T-cell (primary cell): ENCODE data around the gene SPX. TPM values are rescaled to one million over a fixed set of nuclear protein-coding genes. Genes with fewer than 3 reads are reported as not detected.
A peak's percentile ranks its signal among the peaks of the same experiment; 100 is the strongest.

ENCODE experiments used
- ATAC-seq, 4 experiments: fragments of 200-7000 bp in 3 of 4; fragments of 150-1000 bp in 1 of 4; cut with Tn5 transposase; replicated peaks in 1 of 4; 1 replicate in 3 of 4; 2 replicates in 1 of 4; pipeline ENCODE4 v1.10.0; 2021; ENCODE audit warnings: moderate library complexity in 3 of 4, mild to moderate bottlenecking in 2 of 4, moderate number of reproducible peaks in 1 of 4
- CTCF ChIA-PET, 2 donors: fragments of 300-600 bp; sonication (Branson Sonifier 250); formaldehyde crosslinking; loops; one replicate each; lab custom pipeline; 2022; ENCODE audit warnings: antibody characterized with exemption in 2 of 2; lab: Charles Lee
- POLR2A ChIA-PET, 2 donors: fragments of 300-600 bp; sonication (Branson Sonifier 250); formaldehyde crosslinking; loops; one replicate each; lab custom pipeline; 2022; ENCODE audit warnings: antibody characterized with exemption in 2 of 2; lab: Charles Lee
- DNase-seq, 35 experiments: peaks; one replicate each; pipeline versions ENCODE4 v3.0.0 to v3.0.0-alpha.2; 2013 to 2023
- H3K27ac ChIP-seq: one replicate; pipeline ENCODE4 v1.5.1; 2013; ENCODE audit warnings: low read length
- H3K27me3 ChIP-seq, 2 experiments: replicated peaks in 1 of 2; 1 replicate in 1 of 2; 2 replicates in 1 of 2; pipeline versions ENCODE4 v1.6.1 to v1.7.0; 2013; ENCODE audit warnings: low read length in 1 of 2, mixed read lengths in 1 of 2; ENCODE audit not compliant: control insufficient read depth in 2 of 2, insufficient read depth in 2 of 2; ENCODE audit errors: extremely low read depth in 1 of 2
- H3K36me3 ChIP-seq, 2 donors: 1 replicate in 1 of 2; 2 replicates in 1 of 2; pipeline versions ENCODE4 v1.6.1 to v1.7.0; 2013; ENCODE audit warnings: low read length in 1 of 2; ENCODE audit not compliant: control insufficient read depth in 2 of 2, insufficient read depth in 1 of 2; ENCODE audit errors: extremely low read depth in 1 of 2
- H3K4me1 ChIP-seq, 2 experiments: 1 replicate in 1 of 2; 2 replicates in 1 of 2; pipeline versions ENCODE4 v1.6.1 to v1.7.0; 2013; ENCODE audit warnings: low read length in 2 of 2, mixed read lengths in 1 of 2; ENCODE audit not compliant: insufficient read depth in 2 of 2, control insufficient read depth in 1 of 2; ENCODE audit errors: extremely low read depth in 1 of 2
- H3K4me3 ChIP-seq, 2 donors: 1 replicate in 1 of 2; 2 replicates in 1 of 2; pipeline versions ENCODE4 v1.5.1 to v1.7.0; 2013; ENCODE audit warnings: mild to moderate bottlenecking in 2 of 2, low read length in 1 of 2, moderate library complexity in 1 of 2; ENCODE audit not compliant: control insufficient read depth in 1 of 2; ENCODE audit errors: extremely low read depth in 1 of 2
- H3K9me3 ChIP-seq: 2 replicates; pipeline ENCODE4 v1.7.0; 2013
- H3K27ac Mint-ChIP-seq, 2 donors: one replicate each; pipeline ENCODE4 v1.8.0; 2020 to 2021; ENCODE audit warnings: mild to moderate bottlenecking in 2 of 2, mixed read lengths in 2 of 2
- H3K27me3 Mint-ChIP-seq, 2 donors: one replicate each; pipeline ENCODE4 v1.8.0; 2021 to 2022; ENCODE audit warnings: mixed read lengths in 2 of 2
- H3K36me3 Mint-ChIP-seq: one replicate; pipeline ENCODE4 v1.8.0; 2021; ENCODE audit warnings: mixed read lengths
- H3K4me1 Mint-ChIP-seq, 3 donors: one replicate each; pipeline ENCODE4 v1.8.0; 2020 to 2022; ENCODE audit warnings: mixed read lengths in 3 of 3, mild to moderate bottlenecking in 1 of 3
- H3K4me3 Mint-ChIP-seq, 3 donors: one replicate each; pipeline ENCODE4 v1.8.0; 2020 to 2022; ENCODE audit warnings: mild to moderate bottlenecking in 3 of 3, mixed read lengths in 3 of 3, moderate library complexity in 3 of 3
- H3K9me3 Mint-ChIP-seq, 3 donors: one replicate each; pipeline ENCODE4 v1.8.0; 2020 to 2022; ENCODE audit warnings: mixed read lengths in 3 of 3
- WGBS: methylation state at CpG from one replicate; pipeline ENCODE4 v1.1.5; 2013; ENCODE audit warnings: missing lambda C conversion rate; ENCODE audit not compliant: insufficient coverage; 5-methylcytosine and 5-hydroxymethylcytosine counted together
- total RNA-seq, 35 experiments: library from RNA in 6 of 35; stranded (reverse) in 6 of 35; fragments of 120-200 nt in 1 of 35; gene quantifications; one replicate each; pipeline versions ENCODE4 v1.2.1 to v1.2.4 and lab custom pipeline; 2013 to 2026

The SPX gene
- total RNA-seq, 5 donors from 2014 or later (not counting 1 experiment from before 2014, with no cell fraction given), result 0.26 to 0.46 (median 0.32) TPM; not detected in 1

DNA sequence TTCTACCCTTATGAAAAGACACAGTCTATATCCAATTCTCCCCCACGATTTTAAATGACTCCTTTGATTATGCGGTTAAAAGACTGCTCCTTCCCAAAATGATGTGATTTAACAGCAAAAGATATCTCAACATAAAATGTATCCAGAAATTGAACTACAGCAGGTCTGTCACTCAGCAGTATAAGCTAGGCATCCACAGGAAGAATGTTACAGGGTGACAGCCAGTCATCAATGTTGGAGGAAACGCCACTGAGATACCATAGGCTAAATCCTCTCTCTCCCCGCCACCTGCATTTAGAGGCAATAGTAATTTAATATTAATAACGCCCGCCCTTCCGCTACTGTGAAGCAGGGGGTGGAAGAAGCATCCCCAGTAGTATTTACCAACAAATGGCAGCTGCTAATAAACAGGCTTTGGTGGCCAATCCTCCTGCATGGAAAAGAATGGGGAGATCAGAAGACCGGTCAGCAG lies 25.3 kb upstream of the SPX start:
- peak in 4 of 35 experiments; percentile 0 to 3 (median 2) for DNase-seq
- Histone ChIP-seq H3K4me1 (peaks cover 22 to 33% of the 10 kb centered on the region in 2 experiments), H3K4me3 (peak overlapping the region; percentile 81 to 86), H3K27me3 (no peaks in the 10 kb centered on the region), H3K9me3 (no peaks in the 10 kb centered on the region), H3K36me3 (peaks cover under 1 to 34% of the 10 kb centered on the region in 2 donors), H3K27ac (peak overlapping the region; percentile 53)
- peak in 2 of 4 experiments; percentile 5 to 8 for ATAC-seq
- H3K4me1 Mint-ChIP-seq, result peaks cover 38 to 59% (median 38%) of the 10 kb centered on the region in 3 donors
- WGBS, result 0% methylated on average over 1 of the region's 8 CpGs
- ChIA-PET CTCF (no interaction called here), POLR2A (no interaction called here)
- H3K27ac Mint-ChIP-seq, result no peak overlapping the region
- H3K27me3 Mint-ChIP-seq, result no peaks in the 10 kb centered on the region
- H3K36me3 Mint-ChIP-seq, result peaks cover 34% of the 10 kb centered on the region
- no peak overlapping the region for H3K4me3 Mint-ChIP-seq
- no peaks in the 10 kb centered on the region for H3K9me3 Mint-ChIP-seq

DNA sequence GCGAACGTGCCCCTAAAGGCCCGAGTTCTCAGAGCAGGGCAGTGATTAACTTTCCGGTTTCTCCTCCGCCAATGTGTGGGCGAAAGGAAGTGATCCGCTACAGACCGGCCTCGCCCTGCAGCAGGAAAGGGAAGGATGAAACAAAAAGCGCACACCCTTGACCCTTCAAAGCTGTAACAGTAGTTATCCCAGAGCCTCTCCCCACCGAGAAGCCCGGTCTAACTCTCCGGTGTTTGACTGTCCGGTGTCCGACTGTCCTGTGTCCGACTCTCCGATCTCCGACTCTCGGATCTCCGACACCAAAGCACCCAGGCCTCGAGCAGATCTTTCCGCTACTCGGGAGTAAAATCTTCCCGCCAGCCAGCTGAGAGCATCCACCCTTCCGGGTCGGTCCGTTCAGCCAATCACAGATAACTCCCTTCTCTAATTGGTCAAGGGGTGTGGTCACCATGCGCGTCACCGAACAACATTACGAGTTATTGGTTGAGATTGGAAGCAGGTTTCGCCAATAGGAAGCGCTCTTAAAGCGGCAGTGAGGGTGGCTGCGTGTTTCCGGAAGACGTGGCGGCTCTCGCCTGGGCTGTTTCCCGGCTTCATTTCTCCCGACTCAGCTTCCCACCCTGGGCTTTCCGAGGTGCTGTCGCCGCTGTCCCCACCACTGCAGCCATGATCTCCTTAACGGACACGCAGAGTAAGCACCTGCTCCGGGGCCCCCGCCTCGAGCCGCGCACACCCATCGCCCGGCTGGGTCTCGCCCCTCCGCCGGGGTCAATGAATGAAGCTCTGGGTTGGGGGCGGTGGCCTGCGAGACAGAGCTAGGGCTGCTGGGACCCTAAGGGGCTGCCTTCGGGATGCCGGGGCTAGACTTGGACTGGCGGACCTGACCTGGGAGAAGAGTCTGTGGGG lies 24.6 kb upstream of the SPX start, which contains the start of the genes GOLT1B and RECQL:
GOLT1B (plus strand) TSS at position 532 of the 906 bp plus-strand sequence; CDS start at position 667, 135 bp downstream.
RECQL (minus strand) TSS at position 378 of the 906 bp plus-strand sequence. CDS start 2,065 bp downstream, outside the sequence.
- H3K27me3 ChIP-seq, result no peaks in the 10 kb centered on the region
- peak within 1 kb of the TSS; percentile 53 for H3K27ac ChIP-seq
- Mint-ChIP-seq H3K27ac (no peak within 1 kb of the TSS), H3K4me1 (peaks cover 38 to 64% (median 39%) of the 10 kb centered on the region in 3 donors), H3K4me3 (no peak within 1 kb of the TSS), H3K9me3 (no peaks in the 10 kb centered on the region), H3K36me3 (peaks cover 28% of the 10 kb centered on the region), H3K27me3 (no peaks in the 10 kb centered on the region)
- WGBS, result 0% methylated on average over 38 of the region's 61 CpGs
- no peaks in the 10 kb centered on the region for H3K9me3 ChIP-seq
- H3K36me3 ChIP-seq, result peaks cover 0 to 27% of the 10 kb centered on the region in 2 donors
- ChIA-PET POLR2A (no interaction called here), CTCF (interaction anchor here (0.5 to 1.2 kb wide), 2 partner anchors 58 to 1089 kb away, joined by 3 read pairs; no protein-coding TSS in a partner anchor)
- peaks cover 22 to 33% of the 10 kb centered on the region in 2 experiments for H3K4me1 ChIP-seq
- DNase-seq (peak; percentile 65 to 96 (median 89)), ATAC-seq (peak; percentile 92 to 97 (median 96))
- peak within 1 kb of the TSS; percentile 81 to 86 for H3K4me3 ChIP-seq

GRCh38 chr12:21502164-21502496 lies 24.0 kb upstream of the SPX start:
- peaks cover 22% of the 10 kb centered on the region for H3K36me3 Mint-ChIP-seq

GRCh38 chr12:21502872-21503271 lies 23.2 kb upstream of the SPX start:
- Histone ChIP-seq H3K4me1 (peaks cover 22 to 33% of the 10 kb centered on the region in 2 experiments), H3K36me3 (peaks cover 0 to 17% of the 10 kb centered on the region in 2 donors), H3K9me3 (no peaks in the 10 kb centered on the region), H3K27ac (no peak overlapping the region), H3K27me3 (no peaks in the 10 kb centered on the region), H3K4me3 (no peak overlapping the region)
- Mint-ChIP-seq H3K4me3 (no peak overlapping the region), H3K36me3 (peaks cover 20% of the 10 kb centered on the region), H3K4me1 (peaks cover 40 to 54% (median 41%) of the 10 kb centered on the region in 3 donors), H3K9me3 (no peaks in the 10 kb centered on the region), H3K27ac (no peak overlapping the region), H3K27me3 (no peaks in the 10 kb centered on the region)
- WGBS, result no CpG with 5 or more reads among the region's 1 CpG
- ChIA-PET CTCF (no interaction called here), POLR2A (interaction anchor here in 1 of 2 donors (0.7 kb wide), 1 partner anchor 714 kb away, joined by 3 read pairs; no protein-coding TSS in a partner anchor)
- DNase-seq, result no peak
- ATAC-seq, result no peak

More at GRCh38 chr12:21502164-21502496, 24.0 kb upstream of the SPX start:
- Histone ChIP-seq H3K4me3 (peak overlapping the region; percentile 81 to 86), H3K36me3 (peaks cover 0 to 21% of the 10 kb centered on the region in 2 donors), H3K27me3 (no peaks in the 10 kb centered on the region), H3K27ac (peak overlapping the region; percentile 53), H3K9me3 (no peaks in the 10 kb centered on the region), H3K4me1 (peaks cover 22 to 33% of the 10 kb centered on the region in 2 experiments)
- POLR2A ChIA-PET, result interaction anchor here in 1 of 2 donors (0.7 kb wide), 1 partner anchor 715 kb away, joined by 3 read pairs; no protein-coding TSS in a partner anchor
- Mint-ChIP-seq H3K27me3 (no peaks in the 10 kb centered on the region), H3K4me3 (no peak overlapping the region), H3K27ac (no peak overlapping the region), H3K4me1 (peaks cover 38 to 61% (median 39%) of the 10 kb centered on the region in 3 donors), H3K9me3 (no peaks in the 10 kb centered on the region)
- CTCF ChIA-PET, result interaction anchor here (0.5 to 1.2 kb wide), 2 partner anchors 59 to 1089 kb away, joined by 3 read pairs; no protein-coding TSS in a partner anchor
- peak in 22 of 35 experiments; percentile 2 to 49 (median 16) for DNase-seq
- ATAC-seq, result peak in 3 of 4 experiments; percentile 11 to 22 (median 16)
- 0% methylated on average over 9 of the region's 14 CpGs for WGBS

- WGBS, result no CpG with 5 or more reads among the region's 2 CpGs
- ChIA-PET POLR2A (no interaction called here), CTCF (interaction anchor here (0.7 to 1.3 kb wide), 3 partner anchors 19 to 577 kb away, joined by 3 read pairs; no protein-coding TSS in a partner anchor)
- no peak overlapping the region for H3K27ac Mint-ChIP-seq
- H3K27me3 ChIP-seq, result no peaks in the 10 kb centered on the region
- ATAC-seq, result no peak
- H3K4me1 Mint-ChIP-seq, result peaks cover 55 to 64% (median 61%) of the 10 kb centered on the region in 3 donors
- no peaks in the 10 kb centered on the region for H3K9me3 ChIP-seq
- DNase-seq, result no peak
- peaks cover 30% of the 10 kb centered on the region for H3K36me3 Mint-ChIP-seq
- no peaks in the 10 kb centered on the region for H3K27me3 Mint-ChIP-seq
- H3K9me3 Mint-ChIP-seq, result no peaks in the 10 kb centered on the region
- H3K4me1 ChIP-seq, result peaks cover 14 to 31% of the 10 kb centered on the region in 2 experiments
- H3K27ac ChIP-seq, result no peak overlapping the region
- no peak overlapping the region for H3K4me3 Mint-ChIP-seq
- H3K4me3 ChIP-seq, result no peak overlapping the region
- peaks cover 0 to 17% of the 10 kb centered on the region in 2 donors for H3K36me3 ChIP-seq
Measured at GRCh38 chr12:21505888-21506287, 20.2 kb upstream of the SPX start.

GRCh38 chr12:21507849-21508248 lies 18.2 kb upstream of the SPX start:
- H3K27me3 ChIP-seq, result no peaks in the 10 kb centered on the region
- Mint-ChIP-seq H3K9me3 (no peaks in the 10 kb centered on the region), H3K36me3 (peaks cover 32% of the 10 kb centered on the region), H3K4me3 (no peak overlapping the region), H3K4me1 (peaks cover 49 to 61% (median 58%) of the 10 kb centered on the region in 3 donors), H3K27ac (no peak overlapping the region), H3K27me3 (no peaks in the 10 kb centered on the region)
- no peaks in the 10 kb centered on the region for H3K9me3 ChIP-seq
- POLR2A ChIA-PET, result interaction anchor here in 1 of 2 donors (0.5 to 0.6 kb wide), 2 partner anchors 539 to 1002 kb away, joined by 3 to 5 read pairs; no protein-coding TSS in a partner anchor
- CTCF ChIA-PET, result interaction anchor here in 1 of 2 donors (0.6 kb wide), 1 partner anchor 21 kb away, joined by 4 read pairs; no protein-coding TSS in a partner anchor
- H3K4me1 ChIP-seq, result peaks cover 4 to 25% of the 10 kb centered on the region in 2 experiments
- no peak for ATAC-seq
- no peak overlapping the region for H3K4me3 ChIP-seq
- no CpG with 5 or more reads among the region's 2 CpGs for WGBS
- DNase-seq, result no peak
- H3K36me3 ChIP-seq, result peaks cover 0 to 22% of the 10 kb centered on the region in 2 donors
- H3K27ac ChIP-seq, result no peak overlapping the region
